ENCODE results near the gene L3MBTL4.

- TF ChIP-seq, protein P1, sequence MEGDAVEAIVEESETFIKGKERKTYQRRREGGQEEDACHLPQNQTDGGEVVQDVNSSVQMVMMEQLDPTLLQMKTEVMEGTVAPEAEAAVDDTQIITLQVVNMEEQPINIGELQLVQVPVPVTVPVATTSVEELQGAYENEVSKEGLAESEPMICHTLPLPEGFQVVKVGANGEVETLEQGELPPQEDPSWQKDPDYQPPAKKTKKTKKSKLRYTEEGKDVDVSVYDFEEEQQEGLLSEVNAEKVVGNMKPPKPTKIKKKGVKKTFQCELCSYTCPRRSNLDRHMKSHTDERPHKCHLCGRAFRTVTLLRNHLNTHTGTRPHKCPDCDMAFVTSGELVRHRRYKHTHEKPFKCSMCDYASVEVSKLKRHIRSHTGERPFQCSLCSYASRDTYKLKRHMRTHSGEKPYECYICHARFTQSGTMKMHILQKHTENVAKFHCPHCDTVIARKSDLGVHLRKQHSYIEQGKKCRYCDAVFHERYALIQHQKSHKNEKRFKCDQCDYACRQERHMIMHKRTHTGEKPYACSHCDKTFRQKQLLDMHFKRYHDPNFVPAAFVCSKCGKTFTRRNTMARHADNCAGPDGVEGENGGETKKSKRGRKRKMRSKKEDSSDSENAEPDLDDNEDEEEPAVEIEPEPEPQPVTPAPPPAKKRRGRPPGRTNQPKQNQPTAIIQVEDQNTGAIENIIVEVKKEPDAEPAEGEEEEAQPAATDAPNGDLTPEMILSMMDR (IDR thresholded peaks at IDR 0.05), result no peak
- no peak for TF ChIP-seq POLR2AphosphoS5 (IDR thresholded peaks at IDR 0.05; ENCODE audit: low read depth, low read length)
- no peak for TF ChIP-seq EZH2phosphoT487 (IDR thresholded peaks at IDR 0.05; ENCODE audit: borderline replicate concordance, low read depth)
Measured at GRCh38 chr18:6215888-6216287, 198.8 kb downstream of the L3MBTL4 start.

Data from SK-N-SH (cell line).